GM12801 (cell line): ENCODE measurements around the gene CHMP2A.

ENCODE experiments used
- CTCF ChIP-seq: IDR thresholded peaks from one replicate; pipeline ENCODE4 v1.5.1; 2011; ENCODE audit warnings: control low read depth; ENCODE audit not compliant: insufficient read length; ENCODE audit errors: extremely low read depth

The CHMP2A gene

GRCh38 chr19:58558623-58559274, 3.8 kb upstream of the CHMP2A start:
- TF ChIP-seq CTCF, result no peak

- TF ChIP-seq CTCF, result no peak
Measured at GRCh38 chr19:58558066-58558622, 3.2 kb upstream of the CHMP2A start, which contains the start of gene UBE2M. TSS of gene UBE2M (minus strand) at chr19:58558611. CDS start at chr19:58558381, 230 bp downstream.

GRCh38 chr19:58557221-58558065, 2.5 kb upstream of the CHMP2A start:
- TF ChIP-seq CTCF, result no peak

- TF ChIP-seq CTCF, result no peak
Measured at GRCh38 chr19:58556622-58557220, 1.8 kb upstream of the CHMP2A start.

GRCh38 chr19:58555920-58556621, 1.2 kb upstream of the CHMP2A start:
- no peak for TF ChIP-seq CTCF

GRCh38 chr19:58555369-58555885, 522 bp upstream of the CHMP2A start:
- no peak for TF ChIP-seq CTCF
